ENCODE results near the gene ISM1. TPM values are rescaled to one million over a fixed set of nuclear protein-coding genes. Genes with fewer than 3 reads are reported as not detected.

ISM1 gene
- total and polyA plus RNA-seq, 8 donors: 0.71 to 18.2 (median 11.2) TPM

DNA sequence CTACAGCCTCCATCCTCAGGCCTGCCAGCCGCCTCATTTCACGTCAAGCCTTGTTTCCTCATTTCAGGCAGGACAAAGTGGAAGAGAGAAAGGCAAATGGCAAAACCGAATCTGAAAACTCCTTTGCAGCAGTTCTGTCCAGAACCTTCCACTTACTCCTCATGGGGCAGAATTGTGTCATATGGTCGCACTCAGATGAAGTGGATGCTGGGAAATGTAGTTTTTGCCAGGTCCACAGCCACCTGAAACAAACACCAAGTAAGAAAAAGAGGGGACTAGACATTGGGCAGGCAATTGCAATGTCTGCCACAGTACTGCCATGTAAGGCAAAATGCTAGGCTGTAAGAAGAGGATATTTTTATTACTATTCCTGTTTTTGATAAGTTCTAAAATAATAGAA is 44.9 kb downstream of the ISM1 start:
- ATAC-seq (no peak), DNase-seq (no peak)
- H3K36me3 ChIP-seq: no peaks in the 10 kb centered on the region
- no peaks in the 10 kb centered on the region for H3K9me3 ChIP-seq
- H3K4me1 ChIP-seq: peaks cover 0 to 15% of the 10 kb centered on the region in 2 donors
- H3K27me3 ChIP-seq: no peaks in the 10 kb centered on the region
- H3K27ac ChIP-seq: no peak overlapping the region
- H3K4me3 ChIP-seq: no peak overlapping the region
- intact Hi-C loops (cut with DNase I): no loop called here
- TF ChIP-seq, protein P1, sequence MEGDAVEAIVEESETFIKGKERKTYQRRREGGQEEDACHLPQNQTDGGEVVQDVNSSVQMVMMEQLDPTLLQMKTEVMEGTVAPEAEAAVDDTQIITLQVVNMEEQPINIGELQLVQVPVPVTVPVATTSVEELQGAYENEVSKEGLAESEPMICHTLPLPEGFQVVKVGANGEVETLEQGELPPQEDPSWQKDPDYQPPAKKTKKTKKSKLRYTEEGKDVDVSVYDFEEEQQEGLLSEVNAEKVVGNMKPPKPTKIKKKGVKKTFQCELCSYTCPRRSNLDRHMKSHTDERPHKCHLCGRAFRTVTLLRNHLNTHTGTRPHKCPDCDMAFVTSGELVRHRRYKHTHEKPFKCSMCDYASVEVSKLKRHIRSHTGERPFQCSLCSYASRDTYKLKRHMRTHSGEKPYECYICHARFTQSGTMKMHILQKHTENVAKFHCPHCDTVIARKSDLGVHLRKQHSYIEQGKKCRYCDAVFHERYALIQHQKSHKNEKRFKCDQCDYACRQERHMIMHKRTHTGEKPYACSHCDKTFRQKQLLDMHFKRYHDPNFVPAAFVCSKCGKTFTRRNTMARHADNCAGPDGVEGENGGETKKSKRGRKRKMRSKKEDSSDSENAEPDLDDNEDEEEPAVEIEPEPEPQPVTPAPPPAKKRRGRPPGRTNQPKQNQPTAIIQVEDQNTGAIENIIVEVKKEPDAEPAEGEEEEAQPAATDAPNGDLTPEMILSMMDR (IDR thresholded peaks at IDR 0.05): no peak

DNA sequence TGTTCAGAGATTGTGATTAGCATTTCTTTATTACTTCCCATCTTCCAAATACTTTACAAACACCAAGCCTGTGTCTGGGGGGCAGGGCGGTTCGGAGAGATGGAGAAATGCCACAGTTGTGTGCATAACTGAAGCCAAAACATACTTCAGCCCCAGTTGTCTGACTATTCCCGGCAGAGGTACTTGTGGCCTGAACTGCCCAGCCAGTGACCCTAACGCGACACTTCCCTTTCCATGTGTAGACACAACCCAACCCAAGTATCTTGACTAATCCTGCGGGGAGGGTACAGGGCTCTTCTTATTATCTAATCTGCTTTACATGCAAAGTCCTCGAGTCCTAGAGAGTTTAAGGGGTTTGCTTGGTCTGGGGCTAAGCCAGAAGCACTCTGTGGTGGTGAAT is 46.2 kb downstream of the ISM1 start:
- Histone ChIP-seq H3K27ac (no peak overlapping the region), H3K36me3 (no peaks in the 10 kb centered on the region), H3K4me1 (peaks cover 0 to 8% of the 10 kb centered on the region in 2 donors), H3K4me3 (no peak overlapping the region), H3K9me3 (no peaks in the 10 kb centered on the region), H3K27me3 (no peaks in the 10 kb centered on the region)
- TF ChIP-seq, protein P1 (IDR thresholded peaks at IDR 0.05): no peak
- intact Hi-C loops (cut with DNase I): no loop called here
- DNase-seq (peak in 1 of 4 donors; percentile 50), ATAC-seq (peak; percentile 89)

DNA sequence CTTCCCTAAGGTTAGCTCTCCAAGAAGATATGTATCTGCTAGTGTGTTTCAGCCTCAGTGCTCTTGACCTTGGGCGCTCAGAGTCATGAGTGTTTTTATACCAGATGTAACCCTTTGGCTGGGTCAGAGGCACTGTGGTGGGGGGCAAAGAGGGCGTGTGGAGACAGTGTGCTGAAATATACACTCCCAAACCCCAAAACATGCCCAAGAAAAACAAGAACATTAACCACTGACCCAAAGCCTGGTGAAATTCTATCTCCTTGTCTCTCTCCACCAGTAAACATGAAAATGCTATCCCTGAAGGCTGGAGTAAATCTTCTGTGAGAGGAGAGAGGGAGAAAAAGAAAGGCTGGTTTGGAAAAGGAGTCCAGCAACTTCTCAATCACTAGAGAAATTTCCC is 47.9 kb downstream of the ISM1 start:
- Histone ChIP-seq H3K27ac (no peak overlapping the region), H3K4me3 (no peak overlapping the region), H3K36me3 (no peaks in the 10 kb centered on the region), H3K9me3 (no peaks in the 10 kb centered on the region), H3K27me3 (no peaks in the 10 kb centered on the region), H3K4me1 (peaks cover 0 to 8% of the 10 kb centered on the region in 2 donors)
- intact Hi-C loops (cut with DNase I): no loop called here
- ATAC-seq (no peak), DNase-seq (no peak)
- TF ChIP-seq, protein P1 (IDR thresholded peaks at IDR 0.05): no peak

DNA sequence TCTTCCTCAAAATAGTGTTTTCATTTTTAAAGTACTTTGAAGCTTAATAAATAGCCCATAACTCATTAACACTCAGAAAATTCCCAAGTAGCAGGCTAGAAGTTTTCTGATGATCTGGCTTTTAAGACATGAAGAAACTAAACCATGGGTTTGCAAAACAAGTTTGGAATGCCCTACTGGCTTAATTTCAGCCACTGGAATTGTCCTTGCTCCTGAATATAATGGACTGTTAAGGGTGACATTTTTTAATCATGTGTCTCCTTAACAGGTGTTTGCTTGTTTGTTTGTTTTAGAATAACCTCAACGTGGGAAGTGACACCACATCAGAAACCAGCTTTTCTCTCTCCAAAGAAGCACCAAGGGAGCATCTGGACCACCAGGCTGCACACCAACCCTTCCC is 49.1 kb downstream of the ISM1 start:
- intact Hi-C loops (cut with DNase I): no loop called here
- H3K27ac ChIP-seq: no peak overlapping the region
- DNase-seq: no peak
- peaks cover 0 to 8% of the 10 kb centered on the region in 2 donors for H3K4me1 ChIP-seq
- TF ChIP-seq, protein P1 (IDR thresholded peaks at IDR 0.05): no peak
- no peaks in the 10 kb centered on the region for H3K27me3 ChIP-seq
- H3K4me3 ChIP-seq: no peak overlapping the region
- no peaks in the 10 kb centered on the region for H3K9me3 ChIP-seq
- H3K36me3 ChIP-seq: no peaks in the 10 kb centered on the region
- no peak for ATAC-seq

DNA sequence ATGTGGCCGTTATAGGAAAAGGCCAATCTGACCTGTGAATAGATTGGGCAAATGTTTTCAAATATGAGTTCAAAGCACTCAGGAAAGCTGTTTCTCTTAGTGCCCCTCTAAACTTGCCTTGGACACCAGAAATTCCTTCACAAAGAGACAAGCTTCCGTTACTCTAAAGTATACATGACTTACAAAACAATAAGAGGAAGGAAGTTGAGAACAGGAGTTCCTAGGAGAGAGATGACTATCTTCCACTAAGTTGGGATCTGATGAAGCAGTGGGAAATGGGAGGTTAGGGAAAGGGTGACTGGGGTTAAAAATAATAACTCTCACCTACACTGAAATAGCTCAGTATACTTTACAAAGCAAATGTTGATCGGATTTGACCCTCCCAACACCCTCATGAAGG is 50.0 kb downstream of the ISM1 start:
- peaks cover 0 to 8% of the 10 kb centered on the region in 2 donors for H3K4me1 ChIP-seq
- no peaks in the 10 kb centered on the region for H3K27me3 ChIP-seq
- no peaks in the 10 kb centered on the region for H3K9me3 ChIP-seq
- ATAC-seq: no peak
- no peak for DNase-seq
- TF ChIP-seq, protein P1 (IDR thresholded peaks at IDR 0.05): no peak
- intact Hi-C loops (cut with DNase I): no loop called here
- no peak overlapping the region for H3K4me3 ChIP-seq
- H3K36me3 ChIP-seq: no peaks in the 10 kb centered on the region
- peak overlapping the region in 1 of 2 donors; percentile 31 for H3K27ac ChIP-seq
